ENCODE measurements around the gene LAMC1.

GRCh38 chr1:183194527-183195141, 171.4 kb downstream of the LAMC1 start:
- no peak for TF ChIP-seq POLR2A (IDR thresholded peaks at IDR 0.05; ENCODE audit: low read depth, low read length)
- TF ChIP-seq TAF1 (IDR thresholded peaks at IDR 0.05; ENCODE audit: low read depth, low read length), result no peak
